Measurements from ENCODE around the gene USP54. TPM values are rescaled to one million over a fixed set of nuclear protein-coding genes. Genes with fewer than 3 reads are reported as not detected.

The USP54 gene
- total RNA-seq, 1 experiment from 2014 or later: 45.8 TPM

GRCh38 chr10:73497623-73498022 lies 93.5 kb downstream of the USP54 start:
- no peaks in the 10 kb centered on the region for H3K27me3 Mint-ChIP-seq (ENCODE audit: insufficient read depth, unreplicated experiment)
- Histone ChIP-seq H3K4me3 (ENCODE audit: low read depth, low read length) (no peak overlapping the region), H3K4me1 (peaks cover 8% of the 10 kb centered on the region; the same call in 1 of the 2 replicates), H3K9me3 (no peaks in the 10 kb centered on the region), H3K27me3 (replicated peaks; ENCODE audit: control insufficient read depth, insufficient read depth, low read length) (no peaks in the 10 kb centered on the region), H3K36me3 (ENCODE audit: control insufficient read depth, insufficient read depth, low read length) (no peaks in the 10 kb centered on the region; the same call in 1 of the 2 replicates)
- no peak overlapping the region for H3K27ac Mint-ChIP-seq (ENCODE audit: unreplicated experiment)
- H3K36me3 Mint-ChIP-seq (ENCODE audit: insufficient read depth, unreplicated experiment): peaks cover 9% of the 10 kb centered on the region
- no peak overlapping the region for H3K4me3 Mint-ChIP-seq (ENCODE audit: unreplicated experiment)
- no TSS peak for BruUV-seq (replicated peaks)
- peaks cover 27% of the 10 kb centered on the region for H3K4me1 Mint-ChIP-seq (ENCODE audit: low read depth, unreplicated experiment)
- H3K9me3 Mint-ChIP-seq (ENCODE audit: unreplicated experiment): no peaks in the 10 kb centered on the region
- ChIA-PET CTCF (no interaction called here), POLR2A (no interaction called here)
- intact Hi-C loops (cut with micrococcal nuclease; ENCODE audit: unreplicated experiment): no loop called here
- no peak for DNase-seq
- TF ChIP-seq, protein P1, sequence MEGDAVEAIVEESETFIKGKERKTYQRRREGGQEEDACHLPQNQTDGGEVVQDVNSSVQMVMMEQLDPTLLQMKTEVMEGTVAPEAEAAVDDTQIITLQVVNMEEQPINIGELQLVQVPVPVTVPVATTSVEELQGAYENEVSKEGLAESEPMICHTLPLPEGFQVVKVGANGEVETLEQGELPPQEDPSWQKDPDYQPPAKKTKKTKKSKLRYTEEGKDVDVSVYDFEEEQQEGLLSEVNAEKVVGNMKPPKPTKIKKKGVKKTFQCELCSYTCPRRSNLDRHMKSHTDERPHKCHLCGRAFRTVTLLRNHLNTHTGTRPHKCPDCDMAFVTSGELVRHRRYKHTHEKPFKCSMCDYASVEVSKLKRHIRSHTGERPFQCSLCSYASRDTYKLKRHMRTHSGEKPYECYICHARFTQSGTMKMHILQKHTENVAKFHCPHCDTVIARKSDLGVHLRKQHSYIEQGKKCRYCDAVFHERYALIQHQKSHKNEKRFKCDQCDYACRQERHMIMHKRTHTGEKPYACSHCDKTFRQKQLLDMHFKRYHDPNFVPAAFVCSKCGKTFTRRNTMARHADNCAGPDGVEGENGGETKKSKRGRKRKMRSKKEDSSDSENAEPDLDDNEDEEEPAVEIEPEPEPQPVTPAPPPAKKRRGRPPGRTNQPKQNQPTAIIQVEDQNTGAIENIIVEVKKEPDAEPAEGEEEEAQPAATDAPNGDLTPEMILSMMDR (IDR thresholded peaks at IDR 0.05; ENCODE audit: insufficient read depth in 1 of 2, low read depth in 1 of 2, low read length in 1 of 2, severe bottlenecking in 1 of 2, unreplicated experiment in 1 of 2): no peak

GRCh38 chr10:73495884-73496674 lies 95.1 kb downstream of the USP54 start, which contains the start of gene PPP3CB:
TSS of gene PPP3CB (minus strand) at chr10:73496024. CDS start at chr10:73495889, 135 bp downstream.
- BruUV-seq (replicated peaks): TSS peak; percentile 90
- POLR2A ChIA-PET: interaction anchor here (0.5 to 1.8 kb wide), 19 partner anchors 10 to 1729 kb away, joined by 3 to 18 read pairs (median 4); partner anchors contain the start of genes ANXA7, CFAP70, DNAJC9 and P4HA1
- intact Hi-C loops (cut with micrococcal nuclease; ENCODE audit: unreplicated experiment): loop anchor here (1.0 kb wide), 2 partner anchors 82 to 90 kb away; partner anchors contain the start of gene ANXA7

More at GRCh38 chr10:73495884-73496674, 95.1 kb downstream of the USP54 start, which contains the start of gene PPP3CB:
- H3K4me3 ChIP-seq (ENCODE audit: low read depth, low read length): peak within 1 kb of the TSS; percentile 86
- peaks cover 8% of the 10 kb centered on the region; the same call in 1 of the 2 replicates for H3K4me1 ChIP-seq
- TF ChIP-seq, protein P1 (IDR thresholded peaks at IDR 0.05; ENCODE audit: insufficient read depth in 1 of 2, low read depth in 1 of 2, low read length in 1 of 2, severe bottlenecking in 1 of 2, unreplicated experiment in 1 of 2): no peak
- no peaks in the 10 kb centered on the region; the same call in 1 of the 2 replicates for H3K36me3 ChIP-seq (ENCODE audit: control insufficient read depth, insufficient read depth, low read length)
- Mint-ChIP-seq H3K36me3 (ENCODE audit: insufficient read depth, unreplicated experiment) (peaks cover 9% of the 10 kb centered on the region), H3K9me3 (ENCODE audit: unreplicated experiment) (no peaks in the 10 kb centered on the region), H3K4me3 (ENCODE audit: unreplicated experiment) (peak within 1 kb of the TSS; percentile 89), H3K4me1 (ENCODE audit: low read depth, unreplicated experiment) (peaks cover 27% of the 10 kb centered on the region), H3K27ac (ENCODE audit: unreplicated experiment) (peak within 1 kb of the TSS; percentile 84), H3K27me3 (ENCODE audit: insufficient read depth, unreplicated experiment) (no peaks in the 10 kb centered on the region)
- peak; percentile 93 to 98 for DNase-seq
- H3K27me3 ChIP-seq (replicated peaks; ENCODE audit: control insufficient read depth, insufficient read depth, low read length): no peaks in the 10 kb centered on the region
- no peaks in the 10 kb centered on the region for H3K9me3 ChIP-seq
- CTCF ChIA-PET: interaction anchor here (0.5 to 1.3 kb wide), 5 partner anchors 14 to 360 kb away, joined by 3 to 9 read pairs (median 3); no protein-coding TSS in a partner anchor

Data from Caco-2 (cell line).